ENCODE results near the gene AMDHD2.
A peak's percentile ranks its signal among the peaks of the same experiment; 100 is the strongest.

Gene AMDHD2

DNA sequence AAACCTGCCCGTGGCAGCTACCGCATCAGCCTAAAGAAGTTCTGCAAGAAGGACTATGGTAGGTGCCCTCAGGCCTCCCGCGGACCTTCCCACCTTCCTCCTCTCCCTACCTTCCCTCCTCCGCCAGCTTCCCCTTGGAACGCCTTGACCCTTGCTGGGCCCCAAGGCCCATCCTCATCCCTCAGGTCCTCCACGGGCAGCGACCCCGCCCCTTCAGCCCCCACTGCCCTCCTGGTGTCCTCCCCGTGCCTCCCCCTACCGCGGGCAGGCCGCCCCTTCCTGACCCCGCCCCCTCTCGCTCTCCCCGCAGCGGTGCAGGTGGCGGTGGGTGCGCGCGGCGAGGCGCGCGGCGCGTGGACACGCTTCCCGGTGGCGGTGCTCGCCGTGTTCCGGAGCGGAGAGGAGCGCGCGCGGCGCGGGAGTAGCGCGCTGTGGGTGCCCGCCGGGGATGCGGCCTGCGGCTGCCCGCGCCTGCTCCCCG is 46.7 kb upstream of the AMDHD2 start:
- peak overlapping the region; percentile 95 for H3K27ac ChIP-seq
- TF ChIP-seq, protein P1, sequence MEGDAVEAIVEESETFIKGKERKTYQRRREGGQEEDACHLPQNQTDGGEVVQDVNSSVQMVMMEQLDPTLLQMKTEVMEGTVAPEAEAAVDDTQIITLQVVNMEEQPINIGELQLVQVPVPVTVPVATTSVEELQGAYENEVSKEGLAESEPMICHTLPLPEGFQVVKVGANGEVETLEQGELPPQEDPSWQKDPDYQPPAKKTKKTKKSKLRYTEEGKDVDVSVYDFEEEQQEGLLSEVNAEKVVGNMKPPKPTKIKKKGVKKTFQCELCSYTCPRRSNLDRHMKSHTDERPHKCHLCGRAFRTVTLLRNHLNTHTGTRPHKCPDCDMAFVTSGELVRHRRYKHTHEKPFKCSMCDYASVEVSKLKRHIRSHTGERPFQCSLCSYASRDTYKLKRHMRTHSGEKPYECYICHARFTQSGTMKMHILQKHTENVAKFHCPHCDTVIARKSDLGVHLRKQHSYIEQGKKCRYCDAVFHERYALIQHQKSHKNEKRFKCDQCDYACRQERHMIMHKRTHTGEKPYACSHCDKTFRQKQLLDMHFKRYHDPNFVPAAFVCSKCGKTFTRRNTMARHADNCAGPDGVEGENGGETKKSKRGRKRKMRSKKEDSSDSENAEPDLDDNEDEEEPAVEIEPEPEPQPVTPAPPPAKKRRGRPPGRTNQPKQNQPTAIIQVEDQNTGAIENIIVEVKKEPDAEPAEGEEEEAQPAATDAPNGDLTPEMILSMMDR (IDR thresholded peaks at IDR 0.05) = no peak

DNA sequence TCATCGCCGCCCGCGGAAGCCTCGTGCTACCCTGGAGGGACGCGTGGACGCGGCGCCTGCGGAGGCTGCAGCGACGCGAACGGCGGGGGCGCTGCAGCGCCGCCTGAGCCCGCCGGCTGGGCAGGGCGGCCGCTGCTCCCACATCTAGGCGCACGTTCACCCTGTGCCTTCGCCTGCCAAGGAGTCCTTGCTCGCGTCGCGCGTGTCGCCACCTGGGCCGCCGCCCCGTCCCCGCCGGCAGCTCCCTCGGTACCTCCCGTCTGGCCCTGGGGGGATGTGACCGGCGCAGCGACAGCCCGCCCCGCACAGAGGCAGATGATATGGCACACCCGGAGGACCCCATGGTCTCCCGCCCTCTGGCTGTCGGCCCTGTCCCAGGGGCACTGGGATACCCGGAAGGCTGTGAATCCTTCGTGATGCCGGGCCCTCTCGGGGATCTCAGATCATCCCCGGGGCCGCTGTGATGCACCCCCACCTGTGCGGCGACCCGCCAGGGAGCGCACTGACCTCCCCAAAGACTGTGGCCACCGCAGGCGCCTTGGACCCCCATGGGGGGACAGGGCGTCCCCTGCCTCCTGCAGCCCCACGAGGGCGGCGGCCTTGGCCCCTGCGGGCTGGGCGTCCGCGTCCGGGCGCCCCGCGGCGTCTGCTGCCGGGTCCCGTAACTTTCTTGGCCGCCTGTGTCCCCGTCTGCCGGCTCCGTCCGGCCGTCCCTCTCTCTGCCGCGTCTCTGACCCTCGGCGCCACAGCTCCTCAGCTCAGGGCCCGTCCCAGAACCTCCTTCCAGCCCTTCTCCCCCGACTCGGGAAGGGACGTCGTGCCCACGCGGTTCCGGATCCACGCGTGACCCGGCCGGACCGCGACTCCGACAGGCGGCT is 45.9 kb upstream of the AMDHD2 start:
- H3K27ac ChIP-seq = peak overlapping the region; percentile 95
- no peak for TF ChIP-seq ZFX (IDR thresholded peaks at IDR 0.05; ENCODE audit: borderline replicate concordance)
- TF ChIP-seq, protein P1 (IDR thresholded peaks at IDR 0.05) = peak; percentile 80

GRCh38 chr16:2474877-2475412 is 45.2 kb upstream of the AMDHD2 start, which contains the start of gene TBC1D24:
TBC1D24 (plus strand) TSS chr16:2475127; CDS start chr16:2496149, 21,022 bp downstream.
- H3K27ac ChIP-seq = peak within 1 kb of the TSS; percentile 95
- TF ChIP-seq, protein P1 (IDR thresholded peaks at IDR 0.05) = no peak
- TF ChIP-seq ZFX (IDR thresholded peaks at IDR 0.05; ENCODE audit: borderline replicate concordance) = no peak

GRCh38 chr16:2475413-2476344 is 44.5 kb upstream of the AMDHD2 start:
- H3K27ac ChIP-seq = peak overlapping the region; percentile 95
- TF ChIP-seq, protein P1 (IDR thresholded peaks at IDR 0.05) = no peak
- TF ChIP-seq ZFX (IDR thresholded peaks at IDR 0.05; ENCODE audit: borderline replicate concordance) = no peak

- H3K27ac ChIP-seq = peak overlapping the region; percentile 95
- TF ChIP-seq, protein P1 (IDR thresholded peaks at IDR 0.05) = no peak
- no peak for TF ChIP-seq ZFX (IDR thresholded peaks at IDR 0.05; ENCODE audit: borderline replicate concordance)
Observed at GRCh38 chr16:2476345-2476720, 43.8 kb upstream of the AMDHD2 start.

- TF ChIP-seq, protein P1 (IDR thresholded peaks at IDR 0.05) = no peak
- TF ChIP-seq ZFX (IDR thresholded peaks at IDR 0.05; ENCODE audit: borderline replicate concordance) = no peak
- peak overlapping the region; percentile 95; the same call in 1 of the 2 replicates for H3K27ac ChIP-seq
Observed at GRCh38 chr16:2476741-2477140, 43.4 kb upstream of the AMDHD2 start.
